A673 (cell line): Measurements from ENCODE around the gene VPS33A.

Source experiments
- CTCF ChIP-seq: fragments of 300-800, 200-600 bp; sonication (generic); conservative IDR thresholded peaks from 2 replicates; pipeline ENCODE4 v1.5.1; 2017; ENCODE audit warnings: low read depth, mild to moderate bottlenecking, antibody characterized with exemption, low read length, moderate library complexity, mixed read lengths
- EZH2 ChIP-seq: fragments of 200-600 bp; sonication (generic); IDR thresholded peaks from 2 replicates; pipeline ENCODE4 v1.6.1; 2017; ENCODE audit warnings: borderline replicate concordance, low read depth, mild to moderate bottlenecking, mixed read lengths, antibody characterized with exemption, low read length; ENCODE audit not compliant: poor library complexity, severe bottlenecking

DNA sequence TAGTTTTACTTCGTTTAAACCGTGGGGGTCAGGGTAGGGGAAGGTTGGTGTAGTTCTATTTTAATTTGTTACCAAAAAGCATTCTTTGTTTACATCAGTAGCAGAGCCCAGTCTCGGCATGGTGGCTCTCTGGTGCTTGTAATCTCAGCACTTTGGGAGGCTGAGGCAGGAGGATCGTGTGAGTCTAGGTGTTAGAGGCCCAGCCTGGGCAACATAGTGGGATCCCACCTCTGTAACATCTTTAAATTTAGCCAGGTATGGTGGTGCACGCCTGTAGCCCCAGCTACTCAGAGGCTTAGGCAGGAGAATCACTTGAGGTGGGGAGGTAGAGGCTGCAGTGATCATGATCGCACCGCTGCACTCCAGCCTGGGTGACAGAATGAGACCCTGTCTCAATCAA is 81.2 kb downstream of the VPS33A start:
- TF ChIP-seq CTCF (no peak), EZH2 (no peak)
